ENCODE data around the gene HELB. TPM values are rescaled to one million over a fixed set of nuclear protein-coding genes. Genes with fewer than 3 reads are reported as not detected.

Gene HELB
- total RNA-seq, 4 donors from 2014 or later: 5.0 to 11.3 (median 9.4) TPM

DNA sequence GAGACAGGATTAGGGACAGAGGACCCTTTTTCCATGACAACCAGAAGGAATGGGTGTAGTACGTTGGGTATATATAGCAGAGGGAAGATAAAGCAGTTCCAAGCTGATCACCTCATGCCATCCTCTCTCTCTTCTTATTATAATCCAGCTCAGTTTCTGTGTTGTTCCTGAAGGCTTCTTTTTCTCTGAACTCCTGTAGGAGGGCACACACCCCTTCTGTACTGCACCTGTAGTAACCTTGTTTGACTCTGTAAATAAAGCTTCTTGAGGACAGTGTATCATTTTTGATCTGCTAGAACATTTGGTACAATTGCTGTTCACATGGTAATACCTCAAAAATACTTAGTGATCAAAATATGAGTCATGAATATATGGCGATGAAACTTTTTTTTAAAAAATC, 33.5 kb downstream of the HELB start:
- DNase-seq (ENCODE audit: low spot score): no peak
- no peak for TF ChIP-seq CTCF (IDR thresholded peaks at IDR 0.05)
- no peak for ATAC-seq (ENCODE audit: low FRiP score)

GRCh38 chr12:66337381-66338010, 35.2 kb downstream of the HELB start:
- DNase-seq (ENCODE audit: low spot score): no peak
- no peak for ATAC-seq (ENCODE audit: low FRiP score)
- TF ChIP-seq CTCF (IDR thresholded peaks at IDR 0.05): no peak

DNA sequence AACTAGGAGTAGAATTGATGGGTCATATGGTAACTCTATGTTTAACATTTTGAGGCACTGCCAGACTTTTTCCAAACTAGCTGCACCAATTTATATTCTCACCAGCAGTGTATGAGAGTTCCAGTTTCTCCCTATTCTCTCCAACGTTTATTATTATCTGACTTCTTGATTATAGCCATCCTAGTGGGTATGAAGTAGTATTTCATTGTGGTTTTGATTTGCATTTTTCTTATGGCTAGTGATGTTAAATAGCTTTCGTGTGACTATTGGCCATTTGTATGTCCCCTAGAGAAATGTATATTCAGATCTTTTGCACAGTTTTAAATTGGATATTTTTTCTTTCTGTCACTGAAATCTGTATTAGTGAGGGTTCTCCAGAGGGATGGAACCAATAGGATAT, 37.8 kb downstream of the HELB start:
- DNase-seq (ENCODE audit: low spot score): no peak
- TF ChIP-seq CTCF (IDR thresholded peaks at IDR 0.05): no peak
- no peak for ATAC-seq (ENCODE audit: low FRiP score)

GRCh38 chr12:66341126-66341525, 38.8 kb downstream of the HELB start:
- no peak for TF ChIP-seq CTCF (IDR thresholded peaks at IDR 0.05)
- no peak for ATAC-seq (ENCODE audit: low FRiP score)
- DNase-seq (ENCODE audit: low spot score): no peak

DNA sequence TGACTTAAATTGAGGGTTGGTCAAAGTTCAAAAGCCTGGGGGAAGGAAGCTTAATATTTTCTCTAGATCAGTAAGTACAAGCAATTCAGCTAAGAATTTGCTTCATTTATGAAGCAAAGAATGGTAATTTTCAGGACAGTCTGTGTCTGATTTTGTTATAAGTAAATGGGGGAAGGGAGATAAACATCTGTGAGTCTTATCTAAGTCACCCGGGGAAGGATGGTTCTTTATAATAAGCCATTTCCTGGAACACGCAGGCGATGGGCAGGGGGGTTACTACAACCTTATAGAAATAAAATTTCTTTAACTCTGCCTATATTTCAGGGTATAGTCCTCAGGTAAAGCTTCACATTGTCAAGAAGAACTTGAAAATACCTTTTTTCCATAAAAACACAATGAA, 42.9 kb downstream of the HELB start:
- TF ChIP-seq CTCF (IDR thresholded peaks at IDR 0.05): no peak
- ATAC-seq (ENCODE audit: low FRiP score) (no peak), DNase-seq (ENCODE audit: low spot score) (no peak)

GRCh38 chr12:66345956-66346355, 43.7 kb downstream of the HELB start:
- TF ChIP-seq CTCF (IDR thresholded peaks at IDR 0.05): no peak
- DNase-seq (ENCODE audit: low spot score) (no peak), ATAC-seq (ENCODE audit: low FRiP score) (no peak)

- ATAC-seq (ENCODE audit: low FRiP score): no peak
- TF ChIP-seq CTCF (IDR thresholded peaks at IDR 0.05): no peak
- DNase-seq (ENCODE audit: low spot score): no peak
Observed at GRCh38 chr12:66351301-66351700, 49.0 kb downstream of the HELB start.
